ENCODE measurements around the gene TSACC.

TSACC gene

GRCh38 chr1:156372265-156372586 is 33.9 kb downstream of the TSACC start:
- no peak for DNase-seq (ENCODE audit: insufficient read length, low spot score)
- no peak for FAIRE-seq

- DNase-seq (ENCODE audit: insufficient read length, low spot score) (no peak), FAIRE-seq (no peak)
These were observed 34.5 kb downstream of the TSACC start for GRCh38 chr1:156372876-156373275.

- FAIRE-seq (no peak), DNase-seq (ENCODE audit: insufficient read length, low spot score) (no peak)
These were observed 35.2 kb downstream of the TSACC start for GRCh38 chr1:156373546-156373945.

- DNase-seq (ENCODE audit: insufficient read length, low spot score) (no peak), FAIRE-seq (no peak)
These were observed 37.8 kb downstream of the TSACC start for GRCh38 chr1:156376146-156376545.

GRCh38 chr1:156376958-156377919 is 38.9 kb downstream of the TSACC start:
- DNase-seq (ENCODE audit: insufficient read length, low spot score) (no peak), FAIRE-seq (no peak)

GRCh38 chr1:156378557-156378956 is 40.2 kb downstream of the TSACC start:
- FAIRE-seq (no peak), DNase-seq (ENCODE audit: insufficient read length, low spot score) (no peak)

GRCh38 chr1:156379420-156380165 is 41.3 kb downstream of the TSACC start:
- FAIRE-seq, result no peak
- DNase-seq (ENCODE audit: insufficient read length, low spot score), result peak; percentile 45

GRCh38 chr1:156382561-156382960 is 44.2 kb downstream of the TSACC start:
- DNase-seq (ENCODE audit: insufficient read length, low spot score), result no peak
- no peak for FAIRE-seq

GRCh38 chr1:156383023-156383422 is 44.7 kb downstream of the TSACC start:
- DNase-seq (ENCODE audit: insufficient read length, low spot score) (peak; percentile 69), FAIRE-seq (no peak)

GRCh38 chr1:156384007-156384406 is 45.7 kb downstream of the TSACC start:
- DNase-seq (ENCODE audit: insufficient read length, low spot score), result no peak
- FAIRE-seq, result no peak

GRCh38 chr1:156384658-156385057 is 46.3 kb downstream of the TSACC start:
- DNase-seq (ENCODE audit: insufficient read length, low spot score) (no peak), FAIRE-seq (no peak)

GRCh38 chr1:156385534-156386031 is 47.3 kb downstream of the TSACC start:
- DNase-seq (ENCODE audit: insufficient read length, low spot score) (peak; percentile 69), FAIRE-seq (no peak)

- DNase-seq (ENCODE audit: insufficient read length, low spot score) (no peak), FAIRE-seq (no peak)
These were observed 48.0 kb downstream of the TSACC start for GRCh38 chr1:156386134-156386901.

- no peak for FAIRE-seq
- DNase-seq (ENCODE audit: insufficient read length, low spot score), result no peak
These were observed 48.9 kb downstream of the TSACC start for GRCh38 chr1:156386949-156387869.

GRCh38 chr1:156387870-156388173 is 49.5 kb downstream of the TSACC start:
- DNase-seq (ENCODE audit: insufficient read length, low spot score) (no peak), FAIRE-seq (no peak)

- no peak for DNase-seq (ENCODE audit: insufficient read length, low spot score)
- no peak for FAIRE-seq
These were observed 50.1 kb downstream of the TSACC start for GRCh38 chr1:156388174-156389137.

- DNase-seq (ENCODE audit: insufficient read length, low spot score) (no peak), FAIRE-seq (no peak)
These were observed 51.0 kb downstream of the TSACC start for GRCh38 chr1:156389311-156389710.

- DNase-seq (ENCODE audit: insufficient read length, low spot score) (no peak), FAIRE-seq (no peak)
These were observed 52.4 kb downstream of the TSACC start for GRCh38 chr1:156390469-156391365.
